CD14-positive monocyte (primary cell): ENCODE results near the gene ADH6. TPM values are rescaled to one million over a fixed set of nuclear protein-coding genes. Genes with fewer than 3 reads are reported as not detected.

ENCODE experiments used
- DNase-seq, 3 donors: peaks; one replicate each; pipeline ENCODE4 v3.0.0-alpha.2; 2011 to 2022
- H2AFZ ChIP-seq: 2 replicates; pipeline ENCODE4 v1.6.0; 2012; ENCODE audit warnings: mild to moderate bottlenecking, low read depth, low read length, inconsistent platforms; ENCODE audit not compliant: insufficient read depth, poor library complexity, severe bottlenecking
- H3K27ac ChIP-seq, 2 donors: 1 replicate in 1 of 2; 2 replicates in 1 of 2; pipeline ENCODE4 v1.5.1; 2012 to 2013; ENCODE audit warnings: low read length in 2 of 2, control low read depth in 1 of 2, inconsistent platforms in 1 of 2, low read depth in 1 of 2, mild to moderate bottlenecking in 1 of 2
- H3K27me3 ChIP-seq, 2 donors: one replicate each; pipeline versions ENCODE4 v1.6.0 to v1.6.1; 2011 to 2013; ENCODE audit warnings: low read length in 2 of 2; ENCODE audit not compliant: control insufficient read depth in 2 of 2, insufficient read depth in 2 of 2
- H3K36me3 ChIP-seq, 2 donors: replicated peaks in 1 of 2; 1 replicate in 1 of 2; 2 replicates in 1 of 2; pipeline versions ENCODE4 v1.5.1 to v1.6.1; 2012 to 2013; ENCODE audit warnings: low read length in 2 of 2, control low read depth in 1 of 2, inconsistent platforms in 1 of 2, mild to moderate bottlenecking in 1 of 2; ENCODE audit not compliant: insufficient read depth in 2 of 2, control insufficient read depth in 1 of 2
- H3K4me1 ChIP-seq, 2 donors: 1 replicate in 1 of 2; 2 replicates in 1 of 2; pipeline versions ENCODE4 v1.5.1 to v1.6.1; 2012 to 2013; ENCODE audit warnings: low read length in 2 of 2, control low read depth in 1 of 2, inconsistent platforms in 1 of 2, mild to moderate bottlenecking in 1 of 2, moderate library complexity in 1 of 2; ENCODE audit not compliant: insufficient read depth in 2 of 2, control insufficient read depth in 1 of 2
- H3K4me2 ChIP-seq: replicated peaks from 2 replicates; pipeline ENCODE3; 2012; ENCODE audit warnings: low read length, moderate library complexity, mild to moderate bottlenecking; ENCODE audit not compliant: poor library complexity, severe bottlenecking; ENCODE audit errors: extremely low read depth
- H3K4me3 ChIP-seq, 3 experiments: fragments of 200-600 bp in 1 of 3; sonication (generic) in 1 of 3; replicated peaks in 1 of 3; 1 replicate in 2 of 3; 2 replicates in 1 of 3; pipeline ENCODE4 v1.5.1; 2011 to 2013; ENCODE audit warnings: low read length in 3 of 3, mild to moderate bottlenecking in 3 of 3, control low read depth in 2 of 3, low read depth in 2 of 3, inconsistent platforms in 1 of 3, moderate library complexity in 1 of 3
- H3K79me2 ChIP-seq: 2 replicates; pipeline ENCODE4 v1.6.0; 2012; ENCODE audit warnings: mild to moderate bottlenecking, control low read depth, inconsistent platforms, low read length, moderate library complexity; ENCODE audit not compliant: insufficient read depth
- H3K9ac ChIP-seq: 2 replicates; pipeline ENCODE4 v1.6.0; 2017; ENCODE audit warnings: low read length, mild to moderate bottlenecking; ENCODE audit not compliant: insufficient read depth, poor library complexity, severe bottlenecking
- H3K9me3 ChIP-seq, 2 donors: replicated peaks in 1 of 2; 1 replicate in 1 of 2; 2 replicates in 1 of 2; pipeline versions ENCODE4 v1.5.1 to v1.6.1; 2012 to 2013; ENCODE audit warnings: low read length in 2 of 2, control low read depth in 1 of 2; ENCODE audit not compliant: control insufficient read depth in 1 of 2, insufficient read depth in 1 of 2
- H4K20me1 ChIP-seq: 2 replicates; pipeline ENCODE4 v1.6.0; 2012; ENCODE audit warnings: mild to moderate bottlenecking, low read length, control low read depth, moderate library complexity; ENCODE audit not compliant: insufficient read depth
- H3K27ac Mint-ChIP-seq, 7 donors: one replicate each; pipeline ENCODE4 v1.8.0; 2020; ENCODE audit warnings: mild to moderate bottlenecking in 7 of 7, mixed read lengths in 7 of 7, moderate library complexity in 6 of 7, inconsistent platforms in 2 of 7
- H3K27me3 Mint-ChIP-seq, 3 donors: one replicate each; pipeline ENCODE4 v1.8.0; 2021 to 2022; ENCODE audit warnings: low read depth in 3 of 3, mild to moderate bottlenecking in 3 of 3, mixed read lengths in 3 of 3, moderate library complexity in 3 of 3, inconsistent platforms in 1 of 3
- H3K36me3 Mint-ChIP-seq, 2 donors: one replicate each; pipeline ENCODE4 v1.8.0; 2020; ENCODE audit warnings: mixed read lengths in 2 of 2, inconsistent platforms in 1 of 2, mild to moderate bottlenecking in 1 of 2
- H3K4me1 Mint-ChIP-seq: one replicate; pipeline ENCODE4 v1.8.0; 2020; ENCODE audit warnings: mild to moderate bottlenecking, mixed read lengths
- H3K4me3 Mint-ChIP-seq, 2 donors: one replicate each; pipeline ENCODE4 v1.8.0; 2020; ENCODE audit warnings: mild to moderate bottlenecking in 2 of 2, mixed read lengths in 2 of 2, moderate library complexity in 1 of 2
- H3K9me3 Mint-ChIP-seq, 7 donors: one replicate each; pipeline ENCODE4 v1.8.0; 2020 to 2022; ENCODE audit warnings: mixed read lengths in 7 of 7, mild to moderate bottlenecking in 6 of 7, moderate library complexity in 6 of 7, inconsistent platforms in 2 of 7
- WGBS: methylation state at CpG from one replicate; pipeline ENCODE4 v1.1.5; 2013; ENCODE audit warnings: missing lambda C conversion rate; ENCODE audit not compliant: insufficient coverage; 5-methylcytosine and 5-hydroxymethylcytosine counted together
- intact Hi-C, 2 donors: fragments of 100-400 bp; cut with micrococcal nuclease; formaldehyde crosslinking; loops; one replicate each; pipeline versions ENCODE4 v1.15.0 to v1.15.1; 2023
- polyA minus RNA-seq: library from RNA; depleted of rRNA, polyadenylated mRNA; stranded (reverse); fragments of >200 nt; gene quantifications from 2 replicates; pipeline ENCODE4 v1.2.3, GENCODE V29; 2012
- polyA plus RNA-seq, 3 donors: library from polyadenylated mRNA; depleted of rRNA in 1 of 3; unstranded in 2 of 3; stranded (reverse) in 1 of 3; fragments of 300-500 nt in 2 of 3; fragments of >200 nt in 1 of 3; fragmentation: Illumina TruSeq in 2 of 3; gene quantifications; 1 replicate in 2 of 3; 2 replicates in 1 of 3; pipeline ENCODE4 v1.2.3, GENCODE V29; 2012 to 2021
- total RNA-seq, 12 experiments: library from RNA in 1 of 12; stranded (reverse) in 1 of 12; fragments of 120-200 nt in 1 of 12; gene quantifications; one replicate each; pipeline ENCODE4 v1.2.4 and lab custom pipeline; 2013 to 2026; ENCODE audit warnings: mixed read lengths in 6 of 12, inconsistent platforms in 1 of 12
- TF ChIP-seq, protein P1 (sequence below): fragments of 200-600 bp; IDR thresholded peaks from one replicate; pipeline ENCODE4 v1.8.0; 2022; ENCODE audit warnings: antibody characterized with exemption, mild to moderate bottlenecking

ADH6 gene
- total RNA-seq (2013): not detected
- not detected for polyA plus RNA-seq
- not detected in 2 replicates for polyA minus RNA-seq
- total RNA-seq (lab: John Stamatoyannopoulos, UW): 0 to 1.2 (median 0) reads per million in 11 experiments

DNA sequence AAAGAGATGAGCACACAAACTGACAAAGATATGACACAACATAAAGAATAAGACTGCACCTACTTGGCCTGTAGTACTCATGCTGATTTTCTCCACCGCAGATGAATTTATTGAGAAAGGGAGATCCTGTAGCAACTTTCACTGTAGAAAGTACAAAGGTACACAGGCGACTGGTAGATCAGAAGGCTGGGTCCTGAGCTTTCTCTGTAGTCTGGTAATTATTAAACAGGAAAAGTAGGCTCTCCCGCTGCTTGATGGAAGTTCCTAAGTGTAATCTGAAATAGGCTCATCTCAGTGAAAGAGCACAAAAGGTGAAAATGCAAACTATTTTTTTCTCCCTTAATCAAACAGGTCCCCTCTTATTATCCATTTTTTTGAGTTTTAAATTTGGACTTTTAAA is at the start of gene ADH6:
TSS of gene ADH6 (minus strand) at position 175 of the 400 bp plus-strand sequence. CDS start at position 81, 94 bp downstream.
- Histone ChIP-seq H3K4me2 (no peak within 1 kb of the TSS), H3K4me3 (no peak within 1 kb of the TSS), H3K9ac (no peak within 1 kb of the TSS), H3K79me2 (no peaks in the 10 kb centered on the region), H3K27ac (no peak within 1 kb of the TSS), H3K9me3 (peaks cover 0 to 6% of the 10 kb centered on the region in 2 donors), H3K4me1 (no peaks in the 10 kb centered on the region), H3K27me3 (no peaks in the 10 kb centered on the region), H2AFZ (no peak within 1 kb of the TSS), H4K20me1 (no peaks in the 10 kb centered on the region), H3K36me3 (no peaks in the 10 kb centered on the region)
- H3K4me3 Mint-ChIP-seq: no peak within 1 kb of the TSS
- H3K4me1 Mint-ChIP-seq: no peaks in the 10 kb centered on the region
- intact Hi-C loops: no loop called here
- no peaks in the 10 kb centered on the region for H3K36me3 Mint-ChIP-seq
- no peak for DNase-seq
- H3K27ac Mint-ChIP-seq: no peak within 1 kb of the TSS
- TF ChIP-seq, protein P1, sequence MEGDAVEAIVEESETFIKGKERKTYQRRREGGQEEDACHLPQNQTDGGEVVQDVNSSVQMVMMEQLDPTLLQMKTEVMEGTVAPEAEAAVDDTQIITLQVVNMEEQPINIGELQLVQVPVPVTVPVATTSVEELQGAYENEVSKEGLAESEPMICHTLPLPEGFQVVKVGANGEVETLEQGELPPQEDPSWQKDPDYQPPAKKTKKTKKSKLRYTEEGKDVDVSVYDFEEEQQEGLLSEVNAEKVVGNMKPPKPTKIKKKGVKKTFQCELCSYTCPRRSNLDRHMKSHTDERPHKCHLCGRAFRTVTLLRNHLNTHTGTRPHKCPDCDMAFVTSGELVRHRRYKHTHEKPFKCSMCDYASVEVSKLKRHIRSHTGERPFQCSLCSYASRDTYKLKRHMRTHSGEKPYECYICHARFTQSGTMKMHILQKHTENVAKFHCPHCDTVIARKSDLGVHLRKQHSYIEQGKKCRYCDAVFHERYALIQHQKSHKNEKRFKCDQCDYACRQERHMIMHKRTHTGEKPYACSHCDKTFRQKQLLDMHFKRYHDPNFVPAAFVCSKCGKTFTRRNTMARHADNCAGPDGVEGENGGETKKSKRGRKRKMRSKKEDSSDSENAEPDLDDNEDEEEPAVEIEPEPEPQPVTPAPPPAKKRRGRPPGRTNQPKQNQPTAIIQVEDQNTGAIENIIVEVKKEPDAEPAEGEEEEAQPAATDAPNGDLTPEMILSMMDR: no peak
- H3K27me3 Mint-ChIP-seq: no peaks in the 10 kb centered on the region
- H3K9me3 Mint-ChIP-seq: peaks cover 4 to 15% (median 8%) of the 10 kb centered on the region in 7 donors
- 100% methylated on average over 2 of the region's 3 CpGs for WGBS

DNA sequence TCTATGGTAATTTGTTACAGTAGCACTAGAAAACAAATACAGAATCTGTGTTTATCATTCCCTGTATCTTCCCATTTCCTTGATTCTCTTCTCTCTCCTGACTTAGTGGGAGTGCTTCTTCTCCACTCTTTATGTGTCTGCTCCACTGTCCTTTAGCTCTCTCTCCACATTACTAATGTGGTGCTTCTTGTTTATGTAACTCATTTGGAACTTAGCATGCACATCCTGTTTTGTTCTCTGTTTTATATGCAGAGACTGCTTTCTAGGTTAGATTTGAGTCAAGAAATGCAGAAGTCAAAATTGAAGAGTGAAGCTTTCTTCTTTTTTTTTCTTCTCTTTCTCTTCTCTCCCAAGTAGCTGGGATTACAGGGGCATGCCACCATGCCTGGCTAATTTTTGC is 45.9 kb upstream of the ADH6 start:
- H4K20me1 ChIP-seq: no peaks in the 10 kb centered on the region
- Mint-ChIP-seq H3K36me3 (no peaks in the 10 kb centered on the region), H3K9me3 (peaks cover 9 to 22% (median 17%) of the 10 kb centered on the region in 7 donors), H3K27ac (no peak overlapping the region), H3K27me3 (peaks cover 0 to 2% (median 0%) of the 10 kb centered on the region in 3 donors), H3K4me1 (no peaks in the 10 kb centered on the region), H3K4me3 (no peak overlapping the region)
- no peak overlapping the region for H3K4me3 ChIP-seq
- no peak overlapping the region for H2AFZ ChIP-seq
- TF ChIP-seq, protein P1: no peak
- no peaks in the 10 kb centered on the region for H3K79me2 ChIP-seq
- H3K27me3 ChIP-seq: no peaks in the 10 kb centered on the region
- no peak overlapping the region for H3K9ac ChIP-seq
- H3K4me1 ChIP-seq: no peaks in the 10 kb centered on the region
- intact Hi-C loops: no loop called here
- H3K36me3 ChIP-seq: no peaks in the 10 kb centered on the region
- no peak overlapping the region for H3K4me2 ChIP-seq
- H3K9me3 ChIP-seq: peaks cover 0 to 21% of the 10 kb centered on the region in 2 donors
- DNase-seq: no peak
- H3K27ac ChIP-seq: no peak overlapping the region
